Uterus (tissue), 2 donors: Measurements from ENCODE around the gene ARPC5L.

Experiments
- CTCF ChIP-seq, 4 experiments: fragments of 200-600 bp in 2 of 4; fragments of 450-650 bp in 2 of 4; sonication (generic) in 2 of 4; IDR thresholded peaks; one replicate each; pipeline ENCODE4 v1.5.1; 2016 to 2019; ENCODE audit warnings: antibody characterized with exemption in 4 of 4, mild to moderate bottlenecking in 2 of 4, moderate library complexity in 1 of 4
- POLR2A ChIP-seq, 2 donors: fragments of 450-650 bp; IDR thresholded peaks; one replicate each; pipeline ENCODE4 v1.6.1; 2016; ENCODE audit warnings: antibody characterized with exemption in 2 of 2, mild to moderate bottlenecking in 1 of 2, moderate library complexity in 1 of 2

- no peak for TF ChIP-seq CTCF (IDR thresholded peaks at IDR 0.05)
- no peak for TF ChIP-seq POLR2A (IDR thresholded peaks at IDR 0.05)
Measured at GRCh38 chr9:124885551-124885950, 23.6 kb downstream of the ARPC5L start.
